ENCODE data around the gene NGFR.

The NGFR gene

GRCh38 chr17:49551221-49552069 is 56.4 kb downstream of the NGFR start:
- Histone ChIP-seq H3K9ac (ENCODE audit: insufficient read length) (no peak overlapping the region), H3K27ac (no peak overlapping the region), H3K36me3 (ENCODE audit: insufficient read depth, low read length) (no peaks in the 10 kb centered on the region), H3K4me3 (no peak overlapping the region), H3K9me3 (ENCODE audit: low read depth, low read length) (no peaks in the 10 kb centered on the region)
- DNase-seq (ENCODE audit: low read depth, low spot score), result no peak
- TF ChIP-seq EZH2 (IDR thresholded peaks at IDR 0.05) (no peak), POLR2AphosphoS5 (IDR thresholded peaks at IDR 0.05; ENCODE audit: borderline replicate concordance, low read depth, low read length) (no peak), FOXP2 (optimal IDR thresholded peaks at IDR 0.05; ENCODE audit: control extremely low read depth, extremely low read length, insufficient read depth) (no peak)

GRCh38 chr17:49552070-49552751 is 57.1 kb downstream of the NGFR start:
- H3K36me3 ChIP-seq (ENCODE audit: insufficient read depth, low read length), result no peaks in the 10 kb centered on the region
- no peak overlapping the region for H3K9ac ChIP-seq (ENCODE audit: insufficient read length)
- TF ChIP-seq EZH2 (IDR thresholded peaks at IDR 0.05) (no peak), POLR2AphosphoS5 (IDR thresholded peaks at IDR 0.05; ENCODE audit: borderline replicate concordance, low read depth, low read length) (no peak), FOXP2 (optimal IDR thresholded peaks at IDR 0.05; ENCODE audit: control extremely low read depth, extremely low read length, insufficient read depth) (no peak)
- H3K4me3 ChIP-seq, result no peak overlapping the region
- H3K27ac ChIP-seq, result no peak overlapping the region
- no peaks in the 10 kb centered on the region for H3K9me3 ChIP-seq (ENCODE audit: low read depth, low read length)
- no peak for DNase-seq (ENCODE audit: low read depth, low spot score)

DNA sequence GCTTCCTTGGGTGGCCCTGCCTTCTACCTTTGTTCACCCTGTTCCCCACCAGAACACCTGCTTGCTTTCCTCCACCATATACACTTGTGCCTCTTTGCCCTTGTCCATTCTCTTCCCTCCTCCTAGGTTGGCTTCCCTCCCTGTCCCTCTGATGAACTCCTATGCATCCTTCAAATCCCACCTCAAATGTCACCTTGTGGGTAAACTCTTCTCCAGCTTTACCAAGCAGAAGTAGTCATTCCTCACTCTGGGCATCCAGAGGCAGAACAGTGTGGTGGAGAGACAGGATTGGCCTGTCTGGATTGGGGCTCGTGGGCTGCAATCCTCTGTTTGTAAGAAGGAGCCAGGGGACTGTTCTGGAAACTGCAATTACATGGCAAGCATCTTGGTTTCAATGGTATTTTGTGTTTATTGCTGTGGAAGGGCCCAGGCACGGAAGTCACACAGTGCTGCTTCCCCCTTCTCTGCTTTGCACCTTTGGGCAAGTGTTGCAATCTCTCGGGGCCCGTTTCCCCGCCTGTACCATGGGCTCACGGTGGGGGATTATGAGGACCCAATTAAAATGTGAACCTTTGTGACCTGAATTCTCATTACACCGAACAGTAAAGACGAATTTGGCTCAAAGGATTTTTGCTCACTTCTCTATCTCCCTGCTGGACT is 58.7 kb downstream of the NGFR start:
- no peak overlapping the region for H3K9ac ChIP-seq (ENCODE audit: insufficient read length)
- DNase-seq (ENCODE audit: low read depth, low spot score), result no peak
- H3K27ac ChIP-seq, result no peak overlapping the region
- no peak overlapping the region for H3K4me3 ChIP-seq
- no peaks in the 10 kb centered on the region for H3K9me3 ChIP-seq (ENCODE audit: low read depth, low read length)
- TF ChIP-seq FOXP2 (optimal IDR thresholded peaks at IDR 0.05; ENCODE audit: control extremely low read depth, extremely low read length, insufficient read depth) (no peak), EZH2 (IDR thresholded peaks at IDR 0.05) (no peak), POLR2AphosphoS5 (IDR thresholded peaks at IDR 0.05; ENCODE audit: borderline replicate concordance, low read depth, low read length) (no peak)
- no peaks in the 10 kb centered on the region for H3K36me3 ChIP-seq (ENCODE audit: insufficient read depth, low read length)

GRCh38 chr17:49554694-49555494 is 59.8 kb downstream of the NGFR start:
- Histone ChIP-seq H3K27ac (no peak overlapping the region), H3K9ac (ENCODE audit: insufficient read length) (peak overlapping the region; percentile 29)
- TF ChIP-seq POLR2AphosphoS5 (IDR thresholded peaks at IDR 0.05; ENCODE audit: borderline replicate concordance, low read depth, low read length), result no peak
- TF ChIP-seq EZH2 (IDR thresholded peaks at IDR 0.05), result no peak
- TF ChIP-seq FOXP2 (optimal IDR thresholded peaks at IDR 0.05; ENCODE audit: control extremely low read depth, extremely low read length, insufficient read depth), result no peak

GRCh38 chr17:49555495-49556222 is 60.6 kb downstream of the NGFR start:
- H3K9ac ChIP-seq (ENCODE audit: insufficient read length), result peak overlapping the region; percentile 72
- DNase-seq (ENCODE audit: low read depth, low spot score), result no peak
- H3K9me3 ChIP-seq (ENCODE audit: low read depth, low read length), result no peaks in the 10 kb centered on the region
- peak overlapping the region; percentile 59; the same call in 1 of the 2 replicates for H3K27ac ChIP-seq
- 0 out of 2 replicates have a peak overlapping the region, but pooled peaks have one; percentile 19 for H3K4me3 ChIP-seq
- no peaks in the 10 kb centered on the region for H3K36me3 ChIP-seq (ENCODE audit: insufficient read depth, low read length)
- TF ChIP-seq FOXP2 (optimal IDR thresholded peaks at IDR 0.05; ENCODE audit: control extremely low read depth, extremely low read length, insufficient read depth), result no peak
- no peak for TF ChIP-seq EZH2 (IDR thresholded peaks at IDR 0.05)
- TF ChIP-seq POLR2AphosphoS5 (IDR thresholded peaks at IDR 0.05; ENCODE audit: borderline replicate concordance, low read depth, low read length), result no peak

More at GRCh38 chr17:49554694-49555494, 59.8 kb downstream of the NGFR start:
- H3K9me3 ChIP-seq (ENCODE audit: low read depth, low read length), result no peaks in the 10 kb centered on the region
- no peak overlapping the region for H3K4me3 ChIP-seq
- no peak for DNase-seq (ENCODE audit: low read depth, low spot score)
- H3K36me3 ChIP-seq (ENCODE audit: insufficient read depth, low read length), result no peaks in the 10 kb centered on the region

- peak overlapping the region; percentile 72 for H3K9ac ChIP-seq (ENCODE audit: insufficient read length)
- no peaks in the 10 kb centered on the region; the same call in 1 of the 2 replicates for H3K9me3 ChIP-seq (ENCODE audit: low read depth, low read length)
- H3K27ac ChIP-seq, result peak overlapping the region; percentile 59; the same call in 1 of the 2 replicates
- no peaks in the 10 kb centered on the region for H3K36me3 ChIP-seq (ENCODE audit: insufficient read depth, low read length)
- no peak for DNase-seq (ENCODE audit: low read depth, low spot score)
- 0 out of 2 replicates have a peak overlapping the region, but pooled peaks have one; percentile 19 for H3K4me3 ChIP-seq
- TF ChIP-seq FOXP2 (optimal IDR thresholded peaks at IDR 0.05; ENCODE audit: control extremely low read depth, extremely low read length, insufficient read depth), result no peak
- no peak for TF ChIP-seq EZH2 (IDR thresholded peaks at IDR 0.05)
- no peak for TF ChIP-seq POLR2AphosphoS5 (IDR thresholded peaks at IDR 0.05; ENCODE audit: borderline replicate concordance, low read depth, low read length)
Observed at GRCh38 chr17:49556223-49556943, 61.3 kb downstream of the NGFR start.
